ENCODE data around the gene MAP4.

GRCh38 chr3:48024401-48024800, 8.2 kb upstream of the MAP4 start:
- TF ChIP-seq CTCF (IDR thresholded peaks at IDR 0.05) (no peak), POLR2A (IDR thresholded peaks at IDR 0.05) (no peak), POLR2AphosphoS5 (IDR thresholded peaks at IDR 0.05) (no peak)

Measured in stomach (tissue), 4 donors.